Smooth muscle cell (in vitro differentiated cells): ENCODE measurements around the gene ZMYND11. TPM values are rescaled to one million over a fixed set of nuclear protein-coding genes. Genes with fewer than 3 reads are reported as not detected.

ENCODE experiments used
- DNase-seq: peaks from one replicate; lab custom pipeline; 2025; ENCODE audit not compliant: unreplicated experiment; lab: John Stamatoyannopoulos, UW
- H2AFZ ChIP-seq: fragments of 200-600 bp; sonication (generic); 2 replicates; pipeline ENCODE4 v1.6.0; 2016; ENCODE audit warnings: antibody characterized with exemption, low read depth, mild to moderate bottlenecking
- H3F3A ChIP-seq: fragments of 200-600 bp; sonication (generic); 2 replicates; pipeline ENCODE4 v1.6.0; 2017; ENCODE audit warnings: antibody characterized with exemption, low read depth
- H3K27ac ChIP-seq: fragments of 200-600 bp; sonication (generic); 2 replicates; pipeline ENCODE4 v1.5.1; 2016; ENCODE audit warnings: low read depth, mild to moderate bottlenecking
- H3K27me3 ChIP-seq: fragments of 200-600 bp; sonication (generic); 2 replicates; pipeline ENCODE4 v1.6.1; 2016; ENCODE audit warnings: low read depth, mild to moderate bottlenecking
- H3K36me3 ChIP-seq: fragments of 200-600 bp; sonication (generic); 2 replicates; pipeline ENCODE4 v1.5.1; 2016; ENCODE audit warnings: low read depth
- H3K4me1 ChIP-seq: fragments of 200-600 bp; sonication (generic); 2 replicates; pipeline ENCODE4 v1.5.1; 2016; ENCODE audit warnings: low read depth
- H3K4me2 ChIP-seq: fragments of 200-600 bp; sonication (generic); 2 replicates; pipeline ENCODE4 v1.6.0; 2016; ENCODE audit warnings: mild to moderate bottlenecking
- H3K4me3 ChIP-seq: fragments of 200-600 bp; sonication (generic); 2 replicates; pipeline ENCODE4 v1.5.1; 2016; ENCODE audit warnings: mild to moderate bottlenecking
- H3K79me2 ChIP-seq: fragments of 200-600 bp; sonication (generic); 2 replicates; pipeline ENCODE4 v1.6.0; 2016; ENCODE audit warnings: low read depth, mild to moderate bottlenecking
- H3K9ac ChIP-seq: fragments of 200-600 bp; sonication (generic); 2 replicates; pipeline ENCODE4 v1.6.0; 2016; ENCODE audit warnings: low read depth
- H3K9me3 ChIP-seq: fragments of 200-600 bp; sonication (generic); replicated peaks from 2 replicates; pipeline ENCODE4 v1.5.1; 2016; ENCODE audit warnings: low read depth
- H4K20me1 ChIP-seq: fragments of 200-600 bp; sonication (generic); 2 replicates; pipeline ENCODE4 v1.6.0; 2016; ENCODE audit warnings: low read depth
- WGBS: methylation state at CpG from one replicate; pipeline ENCODE4 v1.1.7; 2016; ENCODE audit warnings: low lambda C conversion rate; 5-methylcytosine and 5-hydroxymethylcytosine counted together
- polyA plus RNA-seq: library from polyadenylated mRNA; unstranded; fragments of >200 nt; fragmentation: Nextera tagmentation; extraction: Ambion mirVana; gene quantifications from 2 replicates; pipeline ENCODE4 v1.2.1, GENCODE V29; 2016
- small RNA-seq: library from RNA; depleted of rRNA; stranded (forward); fragments of <200 nt; gene quantifications from one replicate; pipeline ENCODE3, GENCODE V24; 2014
- total RNA-seq: library from RNA; depleted of rRNA; stranded (reverse); fragments of >200 nt; gene quantifications from 2 replicates; pipeline ENCODE4 v1.2.3, GENCODE V29; 2014
- TF ChIP-seq, protein P1 (sequence below): fragments of 200-600 bp; sonication (generic); IDR thresholded peaks from 2 replicates; pipeline ENCODE4 v1.5.1; 2017; ENCODE audit warnings: borderline replicate concordance, mild to moderate bottlenecking, antibody characterized with exemption; ENCODE audit not compliant: insufficient read depth, poor library complexity, severe bottlenecking

The ZMYND11 gene
- total and polyA plus RNA-seq, 2 experiments from 2014 or later, result 33.7 to 66.3 TPM

DNA sequence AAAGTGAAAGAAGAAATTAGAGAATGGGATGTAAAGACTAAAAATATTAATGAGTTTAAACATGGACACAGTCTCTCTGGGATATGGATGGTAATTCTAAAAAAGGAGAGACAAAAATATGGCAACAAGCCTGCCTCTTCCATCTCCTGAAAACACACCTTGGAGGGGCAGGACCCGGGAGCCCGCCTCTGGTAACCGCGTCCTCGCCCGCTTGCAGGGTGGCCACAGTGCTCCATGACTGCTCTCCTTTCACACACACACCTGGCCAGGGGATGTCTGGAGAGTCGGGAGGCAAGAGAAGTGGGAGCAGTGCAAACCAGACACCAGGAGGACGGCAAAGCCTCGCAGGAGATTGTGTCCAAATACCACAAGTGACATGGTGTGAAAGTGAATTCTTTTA, 166.3 kb downstream of the ZMYND11 start:
- Histone ChIP-seq H3K27ac (no peak overlapping the region), H3K9ac (no peak overlapping the region)
- TF ChIP-seq, protein P1, sequence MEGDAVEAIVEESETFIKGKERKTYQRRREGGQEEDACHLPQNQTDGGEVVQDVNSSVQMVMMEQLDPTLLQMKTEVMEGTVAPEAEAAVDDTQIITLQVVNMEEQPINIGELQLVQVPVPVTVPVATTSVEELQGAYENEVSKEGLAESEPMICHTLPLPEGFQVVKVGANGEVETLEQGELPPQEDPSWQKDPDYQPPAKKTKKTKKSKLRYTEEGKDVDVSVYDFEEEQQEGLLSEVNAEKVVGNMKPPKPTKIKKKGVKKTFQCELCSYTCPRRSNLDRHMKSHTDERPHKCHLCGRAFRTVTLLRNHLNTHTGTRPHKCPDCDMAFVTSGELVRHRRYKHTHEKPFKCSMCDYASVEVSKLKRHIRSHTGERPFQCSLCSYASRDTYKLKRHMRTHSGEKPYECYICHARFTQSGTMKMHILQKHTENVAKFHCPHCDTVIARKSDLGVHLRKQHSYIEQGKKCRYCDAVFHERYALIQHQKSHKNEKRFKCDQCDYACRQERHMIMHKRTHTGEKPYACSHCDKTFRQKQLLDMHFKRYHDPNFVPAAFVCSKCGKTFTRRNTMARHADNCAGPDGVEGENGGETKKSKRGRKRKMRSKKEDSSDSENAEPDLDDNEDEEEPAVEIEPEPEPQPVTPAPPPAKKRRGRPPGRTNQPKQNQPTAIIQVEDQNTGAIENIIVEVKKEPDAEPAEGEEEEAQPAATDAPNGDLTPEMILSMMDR, result no peak

More for the DNA sequence above, 166.3 kb downstream of the ZMYND11 start:
- H3K4me1 ChIP-seq, result no peaks in the 10 kb centered on the region
- H3K4me3 ChIP-seq, result no peak overlapping the region
- 97% methylated on average over 9 of the region's 9 CpGs for WGBS
- no peak overlapping the region for H2AFZ ChIP-seq
- H4K20me1 ChIP-seq, result peaks cover 16% of the 10 kb centered on the region
- DNase-seq, result no peak
- no peaks in the 10 kb centered on the region for H3K79me2 ChIP-seq
- no peaks in the 10 kb centered on the region for H3K36me3 ChIP-seq
- H3K27me3 ChIP-seq, result no peaks in the 10 kb centered on the region
- no peaks in the 10 kb centered on the region for H3F3A ChIP-seq
- no peaks in the 10 kb centered on the region for H3K9me3 ChIP-seq
- H3K4me2 ChIP-seq, result no peak overlapping the region

Small RNA genes lying within 50 kb of the gene (small RNA-seq; reads per million reads assigned to genes)
- gene RNA5SP297 (0.08 reads per million), gene RNA5SP298 (0.95 reads per million, percentile 29 among the genes with 10 or more reads in this experiment)

Other genes starting within 250 kb of the ZMYND11 start
- 0.54 and 3.3 TPM in 2 replicates for gene TUBB8, start 86.2 kb upstream of the ZMYND11 start, total RNA-seq
- 0.66 and 0.79 TPM in 2 replicates for gene TUBB8, start 86.2 kb upstream of the ZMYND11 start, polyA plus RNA-seq